Coronary artery (tissue), 2 donors: ENCODE results near the gene PER1.
A peak's percentile ranks its signal among the peaks of the same experiment; 100 is the strongest.

ENCODE experiments used
- DNase-seq: peaks from one replicate; pipeline ENCODE4 v3.0.0-alpha.2; 2017; ENCODE audit warnings: low spot score
- H3K27ac ChIP-seq, 2 donors: fragments of 200-600 bp; sonication (generic); one replicate each; pipeline ENCODE4 v1.5.1; 2016 to 2019
- H3K4me3 ChIP-seq: fragments of 200-600 bp; sonication (generic); 2 replicates; pipeline ENCODE4 v1.5.1; 2016; ENCODE audit warnings: mild to moderate bottlenecking, moderate library complexity
- TF ChIP-seq, protein P1 (sequence below): fragments of 200-600 bp; sonication (generic); IDR thresholded peaks from one replicate; pipeline ENCODE4 v1.5.1; 2019; ENCODE audit warnings: antibody characterized with exemption

PER1 gene

DNA sequence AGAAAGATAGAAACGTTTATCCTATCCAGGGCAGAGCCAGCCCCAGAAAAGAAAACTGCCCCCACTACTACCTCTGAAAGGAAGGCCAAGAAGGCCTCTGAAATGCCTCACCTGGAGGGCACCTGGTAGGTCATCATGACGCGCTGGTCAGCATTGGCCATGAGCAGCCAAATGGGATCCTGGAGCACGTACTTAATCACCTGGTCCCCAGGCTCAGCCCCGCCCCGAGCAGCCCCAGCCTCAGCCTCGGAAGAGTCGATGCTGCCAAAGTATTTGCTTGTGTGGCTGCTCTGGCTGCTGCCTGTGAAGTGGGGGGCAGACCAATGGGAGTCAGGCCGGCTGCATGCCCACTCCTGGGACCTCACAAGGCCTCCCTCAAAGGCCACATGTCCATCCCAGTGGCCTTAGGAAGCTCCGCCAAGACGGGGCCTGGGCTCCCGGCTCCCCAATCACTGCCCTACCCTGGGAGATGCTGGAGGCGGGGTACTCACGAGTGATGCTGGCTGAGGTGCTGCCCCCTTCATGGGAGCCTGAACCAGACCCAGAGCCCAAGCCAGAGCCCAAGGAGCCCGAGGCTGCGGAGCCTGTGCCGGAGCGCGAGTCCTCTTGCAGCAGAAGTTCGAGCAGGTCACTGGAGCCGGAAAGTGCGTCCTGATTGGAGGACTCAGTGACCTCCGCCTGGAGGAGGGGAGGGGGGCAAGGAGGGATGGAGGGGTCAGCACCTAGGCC, 9.9 kb downstream of the PER1 start:
- H3K4me3 ChIP-seq, result no peak overlapping the region
- TF ChIP-seq, protein P1, sequence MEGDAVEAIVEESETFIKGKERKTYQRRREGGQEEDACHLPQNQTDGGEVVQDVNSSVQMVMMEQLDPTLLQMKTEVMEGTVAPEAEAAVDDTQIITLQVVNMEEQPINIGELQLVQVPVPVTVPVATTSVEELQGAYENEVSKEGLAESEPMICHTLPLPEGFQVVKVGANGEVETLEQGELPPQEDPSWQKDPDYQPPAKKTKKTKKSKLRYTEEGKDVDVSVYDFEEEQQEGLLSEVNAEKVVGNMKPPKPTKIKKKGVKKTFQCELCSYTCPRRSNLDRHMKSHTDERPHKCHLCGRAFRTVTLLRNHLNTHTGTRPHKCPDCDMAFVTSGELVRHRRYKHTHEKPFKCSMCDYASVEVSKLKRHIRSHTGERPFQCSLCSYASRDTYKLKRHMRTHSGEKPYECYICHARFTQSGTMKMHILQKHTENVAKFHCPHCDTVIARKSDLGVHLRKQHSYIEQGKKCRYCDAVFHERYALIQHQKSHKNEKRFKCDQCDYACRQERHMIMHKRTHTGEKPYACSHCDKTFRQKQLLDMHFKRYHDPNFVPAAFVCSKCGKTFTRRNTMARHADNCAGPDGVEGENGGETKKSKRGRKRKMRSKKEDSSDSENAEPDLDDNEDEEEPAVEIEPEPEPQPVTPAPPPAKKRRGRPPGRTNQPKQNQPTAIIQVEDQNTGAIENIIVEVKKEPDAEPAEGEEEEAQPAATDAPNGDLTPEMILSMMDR, result no peak
- DNase-seq, result peak; percentile 83
- H3K27ac ChIP-seq, result peak overlapping the region; percentile 41 to 96

DNA sequence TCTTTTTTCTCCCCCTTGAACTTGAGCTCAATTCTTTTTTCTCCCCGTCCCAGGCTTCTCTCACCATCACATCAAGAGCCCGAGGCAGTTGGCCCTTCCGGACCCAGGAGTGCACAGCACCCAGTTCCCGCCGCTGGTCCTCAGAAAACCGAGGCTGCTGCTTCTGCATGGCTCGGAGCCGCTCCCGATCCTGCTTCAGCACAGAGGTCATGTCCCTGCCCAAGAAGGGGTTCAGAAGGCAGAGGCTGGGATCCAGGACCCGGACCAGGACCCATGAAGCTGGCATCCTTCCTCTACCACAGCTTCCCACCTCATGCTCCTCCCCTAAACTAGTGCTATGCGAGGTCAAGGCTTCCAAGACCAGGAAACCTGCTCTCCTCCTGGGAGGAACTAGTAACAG, 10.5 kb downstream of the PER1 start:
- TF ChIP-seq, protein P1, result no peak
- H3K27ac ChIP-seq, result peak overlapping the region; percentile 41 to 96
- H3K4me3 ChIP-seq, result no peak overlapping the region
- no peak for DNase-seq

DNA sequence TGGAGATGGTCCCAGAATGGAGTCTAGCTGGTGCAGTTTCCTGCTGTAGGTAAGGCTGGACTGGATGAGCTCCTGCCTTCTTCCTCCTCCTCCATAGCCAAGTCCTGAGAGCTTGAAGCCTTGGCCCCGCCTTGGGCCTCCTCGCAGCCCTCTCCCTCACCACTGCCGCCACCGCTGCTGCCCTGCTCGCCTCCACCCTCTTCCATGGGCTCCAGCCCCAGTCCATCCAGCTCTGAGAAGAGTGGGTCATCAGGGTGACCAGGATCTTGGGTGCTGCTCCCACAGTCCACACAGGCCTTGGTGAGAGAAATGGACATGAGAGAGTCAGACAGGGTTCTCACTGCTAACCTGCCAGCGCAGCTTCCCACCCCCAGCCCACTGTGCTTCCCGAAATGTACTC, 11.2 kb downstream of the PER1 start:
- Histone ChIP-seq H3K4me3 (no peak overlapping the region), H3K27ac (peak overlapping the region; percentile 89 to 93)
- TF ChIP-seq, protein P1, result no peak
- DNase-seq, result no peak

DNA sequence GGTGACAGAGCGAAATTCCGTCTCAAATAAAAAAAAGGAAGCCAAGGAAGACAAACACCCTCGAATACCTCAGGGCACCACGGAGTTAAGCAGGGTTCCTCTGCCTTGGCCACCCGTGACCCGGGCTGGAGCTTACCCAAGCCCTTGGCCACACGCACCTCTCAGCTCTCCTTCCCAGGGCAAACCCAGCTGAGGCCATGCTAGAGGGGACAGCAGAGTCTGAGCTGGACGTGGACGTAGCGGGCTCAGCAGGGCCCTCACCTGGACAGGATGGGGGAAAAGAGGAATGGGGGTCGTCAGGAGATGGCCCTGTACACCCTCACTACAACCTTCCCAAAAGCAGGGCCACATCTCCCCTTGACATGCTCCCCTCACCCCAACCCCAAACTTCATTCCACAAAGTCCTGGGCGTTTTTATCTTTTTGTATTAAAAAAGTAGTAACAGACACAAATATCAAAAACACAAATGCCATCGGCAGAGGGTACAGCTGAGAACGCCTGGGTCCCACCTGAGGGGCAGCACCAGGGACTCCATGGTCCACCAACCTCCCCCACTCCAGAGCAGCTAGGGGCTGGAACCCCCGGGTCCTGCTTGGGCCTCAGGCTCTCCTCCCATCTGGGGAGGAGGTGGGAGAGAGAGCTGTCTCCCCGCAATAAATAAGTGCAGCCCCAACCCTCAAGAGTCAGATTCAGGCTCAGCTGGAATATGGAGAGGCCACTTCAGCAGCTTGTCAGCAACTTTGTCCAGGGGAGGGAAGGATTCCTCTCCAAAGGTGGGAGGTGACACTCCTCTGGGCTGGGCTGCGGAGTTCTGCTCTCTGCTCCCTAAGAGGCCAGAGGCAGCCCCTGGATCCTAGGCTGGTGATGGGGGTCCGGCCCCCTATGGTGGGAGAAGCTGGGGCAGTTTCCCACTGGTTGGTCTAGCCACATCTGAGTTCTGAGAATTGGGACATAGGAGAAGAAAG, 11.9 kb downstream of the PER1 start:
- Histone ChIP-seq H3K27ac (peak overlapping the region; percentile 89 to 93), H3K4me3 (no peak overlapping the region)
- DNase-seq, result peak; percentile 81

DNA sequence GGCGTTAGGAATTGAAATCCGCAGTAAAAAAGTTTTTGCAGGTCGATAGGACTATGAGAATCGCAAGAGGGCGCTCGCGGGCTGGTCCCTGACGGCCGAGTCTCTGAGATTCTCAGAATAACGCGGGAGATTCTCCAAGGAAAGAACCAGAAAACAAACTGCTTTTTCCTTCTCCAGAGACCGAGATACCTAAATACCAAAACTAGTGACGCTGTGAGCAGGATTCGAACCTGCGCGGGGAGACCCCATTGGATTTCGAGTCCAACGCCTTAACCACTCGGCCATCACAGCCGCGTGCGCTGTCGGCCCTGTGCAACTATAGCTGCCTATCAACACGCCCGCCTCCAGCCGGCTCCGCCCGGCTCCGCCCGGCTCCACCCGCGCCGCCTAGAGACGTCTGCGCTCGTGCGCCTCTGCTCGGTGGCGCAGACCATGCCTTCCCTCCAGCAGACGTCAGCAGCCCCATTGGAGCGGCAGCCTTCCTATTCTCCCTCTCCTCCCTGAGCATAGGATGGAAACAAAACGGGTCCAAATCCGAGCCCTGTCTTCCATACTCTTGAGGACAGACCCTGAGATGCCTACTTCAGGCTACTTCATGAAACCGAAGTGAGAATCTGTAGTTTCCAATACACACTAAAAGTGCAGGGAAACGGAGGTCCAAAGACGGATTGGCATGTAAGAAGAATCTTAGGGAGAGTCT, 13.4 kb downstream of the PER1 start:
- TF ChIP-seq, protein P1, result peak; percentile 93
- peak; percentile 96 for DNase-seq
- H3K4me3 ChIP-seq, result peak overlapping the region; percentile 56
- peak overlapping the region; percentile 89 to 93 for H3K27ac ChIP-seq

More for the DNA sequence above, 11.9 kb downstream of the PER1 start:
- TF ChIP-seq, protein P1, result no peak

DNA sequence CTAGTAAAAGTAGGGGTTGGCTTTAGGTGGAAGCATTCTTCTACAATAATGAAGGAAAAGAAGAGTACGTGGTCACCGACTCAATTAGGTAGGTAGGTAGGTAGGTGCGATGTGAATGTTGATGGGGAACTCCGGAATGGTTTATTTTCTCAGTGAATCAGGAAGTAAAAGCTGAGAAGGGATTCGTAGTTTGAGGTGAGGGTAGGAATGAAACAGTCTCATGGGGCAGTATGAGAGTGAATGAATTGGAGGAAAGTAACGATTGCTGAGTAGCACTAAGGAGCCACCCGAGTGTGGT, 13.9 kb downstream of the PER1 start:
- TF ChIP-seq, protein P1, result no peak
- peak overlapping the region; percentile 89 to 93 for H3K27ac ChIP-seq
- peak overlapping the region; percentile 56 for H3K4me3 ChIP-seq
- DNase-seq, result no peak
